GM19372 (cell line): ENCODE measurements around the gene DYNC2H1.

Experiments
- ATAC-seq: cut with Tn5 transposase; IDR thresholded peaks from one replicate; pipeline ENCODE4 v1.9.1; 2021; ENCODE audit warnings: mild to moderate bottlenecking, low read depth, moderate library complexity; ENCODE audit not compliant: unreplicated experiment

DYNC2H1 gene

DNA sequence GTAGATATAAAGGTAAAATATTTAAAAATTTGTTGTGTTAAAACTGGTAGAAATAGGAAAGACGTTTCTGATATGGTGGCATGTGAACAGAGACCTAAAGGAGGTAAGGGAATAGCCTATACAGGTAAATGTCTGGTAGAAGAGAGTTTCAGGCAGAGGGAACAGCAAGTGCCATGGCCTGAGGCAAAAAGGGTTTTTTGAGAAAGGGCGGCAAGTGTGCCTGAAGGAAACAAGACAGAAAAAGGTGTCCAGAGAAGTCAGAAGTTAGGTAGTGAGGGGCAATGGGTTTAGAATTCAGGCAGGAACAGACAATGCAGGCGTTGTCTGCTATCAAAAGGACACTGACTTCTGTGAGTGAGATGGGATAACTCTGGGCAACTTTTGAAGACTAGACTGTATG lies 339.7 kb downstream of the DYNC2H1 start:
- ATAC-seq = no peak

DNA sequence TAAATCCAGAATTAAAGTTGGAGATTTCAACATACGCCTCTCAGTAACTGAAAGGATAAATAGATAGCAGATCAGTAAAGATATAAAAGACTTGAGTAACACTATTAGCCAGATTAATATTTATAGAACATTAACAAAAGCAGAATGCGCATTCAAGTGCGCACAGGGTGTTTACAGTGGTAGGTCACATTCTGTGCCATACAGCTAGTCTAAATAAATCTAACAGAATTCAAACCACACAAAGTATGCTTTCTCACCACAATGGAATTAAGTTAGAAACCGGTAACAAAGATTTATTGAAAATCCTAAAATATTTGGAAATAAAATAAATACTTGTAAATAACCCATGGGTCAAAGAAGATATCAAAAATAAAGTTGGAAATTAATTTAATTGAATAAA lies 341.0 kb downstream of the DYNC2H1 start:
- no peak for ATAC-seq

- no peak for ATAC-seq
Observed at GRCh38 chr11:103453126-103453525, 343.9 kb downstream of the DYNC2H1 start.

GRCh38 chr11:103453915-103454709 lies 344.9 kb downstream of the DYNC2H1 start:
- no peak for ATAC-seq

DNA sequence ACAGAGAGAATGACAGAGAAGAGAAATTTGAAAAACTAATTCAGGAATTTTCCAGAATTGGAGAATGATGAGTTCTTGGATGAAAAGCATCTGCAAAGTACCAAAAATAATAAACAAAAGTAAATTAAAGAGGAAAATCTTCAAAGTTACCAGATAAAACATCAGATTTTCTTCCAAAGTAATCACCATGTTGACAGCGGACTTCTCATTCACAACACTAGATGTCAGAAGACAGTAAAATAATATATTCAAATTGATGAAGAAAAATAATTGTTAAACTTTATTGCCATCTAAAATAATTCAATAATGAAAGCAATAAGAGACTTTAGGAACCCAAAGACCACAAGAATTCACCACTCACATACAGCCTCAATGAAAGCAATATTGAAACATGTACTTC lies 355.2 kb downstream of the DYNC2H1 start:
- ATAC-seq = no peak

DNA sequence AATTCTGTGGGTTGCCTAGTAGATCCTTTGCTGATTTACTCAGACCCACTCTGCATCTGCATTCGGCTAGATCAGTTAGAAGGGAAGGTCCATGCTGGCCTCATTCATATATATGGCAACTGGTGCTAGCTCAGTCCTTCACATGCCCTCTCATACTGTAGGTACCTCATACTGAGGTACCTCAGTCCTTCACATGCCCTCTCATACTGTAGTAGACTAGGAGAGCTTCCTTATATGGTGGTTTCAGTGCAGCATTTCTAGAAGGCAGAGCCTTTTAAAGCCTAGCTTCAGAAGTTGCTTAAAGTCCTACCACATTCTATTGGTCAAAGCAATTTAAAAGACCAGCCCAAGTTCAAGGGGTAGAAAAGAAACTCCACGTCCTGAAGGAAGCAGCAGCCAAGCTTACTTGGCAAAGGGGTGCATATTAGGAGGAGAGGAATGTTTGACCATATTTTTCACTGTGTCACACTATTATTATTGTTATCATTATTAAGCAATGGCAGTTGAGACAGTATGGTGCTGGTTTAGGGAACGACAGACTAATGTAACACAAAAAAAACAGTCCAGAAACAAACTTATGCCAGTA lies 356.4 kb downstream of the DYNC2H1 start:
- no peak for ATAC-seq

DNA sequence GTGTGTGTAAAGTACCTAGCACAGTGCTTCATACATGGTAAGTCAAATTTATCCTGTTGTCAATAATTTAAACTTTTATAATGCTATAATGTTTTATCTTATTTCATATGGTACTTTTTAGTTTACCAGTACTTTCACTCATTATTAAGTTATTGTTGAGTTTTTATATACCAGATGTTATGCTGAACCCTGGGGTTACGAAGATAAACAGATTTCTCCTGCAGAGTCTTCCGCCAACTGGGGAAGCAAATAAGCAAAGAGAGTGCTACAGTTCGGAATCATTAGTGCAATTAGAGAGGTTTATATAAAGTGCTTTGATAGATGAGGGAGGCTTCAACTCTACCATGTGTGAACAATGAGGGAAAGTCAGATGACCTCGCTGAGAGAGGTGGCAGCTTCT lies 362.3 kb downstream of the DYNC2H1 start:
- no peak for ATAC-seq

GRCh38 chr11:103476874-103477273 lies 367.6 kb downstream of the DYNC2H1 start:
- ATAC-seq = no peak

- no peak for ATAC-seq
Observed at GRCh38 chr11:103480421-103480820, 371.2 kb downstream of the DYNC2H1 start.

GRCh38 chr11:103483996-103484395 lies 374.8 kb downstream of the DYNC2H1 start:
- no peak for ATAC-seq

- ATAC-seq = no peak
Observed at GRCh38 chr11:103484545-103484944, 375.3 kb downstream of the DYNC2H1 start.

GRCh38 chr11:103486604-103487003 lies 377.4 kb downstream of the DYNC2H1 start:
- no peak for ATAC-seq

- ATAC-seq = no peak
Observed at GRCh38 chr11:103487113-103487512, 377.9 kb downstream of the DYNC2H1 start.

GRCh38 chr11:103488031-103488461 lies 378.8 kb downstream of the DYNC2H1 start:
- ATAC-seq = no peak

DNA sequence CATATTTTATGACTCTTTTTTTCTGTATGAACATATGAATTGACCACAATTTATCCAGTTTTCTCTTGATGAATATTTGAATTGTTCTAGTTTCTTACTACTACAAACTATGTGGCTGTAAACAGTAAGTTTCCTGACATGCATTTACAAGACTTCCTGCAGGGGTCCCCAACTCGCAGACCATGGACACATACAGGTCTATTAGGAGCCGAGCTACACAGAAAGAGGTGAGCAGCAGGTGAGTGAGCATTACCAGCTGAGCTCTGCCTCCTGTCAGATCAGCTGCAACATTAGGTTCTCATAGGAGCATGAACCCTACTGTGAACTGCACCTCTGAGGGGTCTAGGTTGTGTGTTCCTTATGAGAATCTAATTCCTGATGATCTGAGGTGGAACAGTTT lies 379.4 kb downstream of the DYNC2H1 start:
- ATAC-seq = no peak

- ATAC-seq = no peak
Observed at GRCh38 chr11:103491777-103492176, 382.6 kb downstream of the DYNC2H1 start.

DNA sequence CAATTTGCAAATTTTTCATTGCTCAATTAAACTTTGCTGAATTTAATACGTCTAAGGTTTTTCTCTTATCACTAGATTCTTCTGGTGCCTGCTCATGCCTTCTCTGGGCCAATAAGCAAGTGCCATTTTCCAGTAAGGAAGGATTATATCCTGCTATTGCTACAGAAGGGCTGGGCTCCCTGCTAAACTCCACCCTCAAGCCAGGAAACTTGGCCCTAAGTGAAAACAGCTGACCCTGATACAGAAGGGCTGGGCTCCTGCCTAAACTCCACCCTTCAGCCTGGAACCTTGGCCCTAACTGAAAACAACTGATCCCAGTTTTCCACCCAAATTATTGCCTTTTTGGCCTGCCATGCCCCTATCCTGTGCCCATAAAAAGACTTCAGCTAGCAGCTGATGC lies 385.3 kb downstream of the DYNC2H1 start:
- ATAC-seq = no peak

GRCh38 chr11:103497268-103497667 lies 388.0 kb downstream of the DYNC2H1 start:
- ATAC-seq = no peak

- no peak for ATAC-seq
Observed at GRCh38 chr11:103499710-103500340, 390.6 kb downstream of the DYNC2H1 start.

DNA sequence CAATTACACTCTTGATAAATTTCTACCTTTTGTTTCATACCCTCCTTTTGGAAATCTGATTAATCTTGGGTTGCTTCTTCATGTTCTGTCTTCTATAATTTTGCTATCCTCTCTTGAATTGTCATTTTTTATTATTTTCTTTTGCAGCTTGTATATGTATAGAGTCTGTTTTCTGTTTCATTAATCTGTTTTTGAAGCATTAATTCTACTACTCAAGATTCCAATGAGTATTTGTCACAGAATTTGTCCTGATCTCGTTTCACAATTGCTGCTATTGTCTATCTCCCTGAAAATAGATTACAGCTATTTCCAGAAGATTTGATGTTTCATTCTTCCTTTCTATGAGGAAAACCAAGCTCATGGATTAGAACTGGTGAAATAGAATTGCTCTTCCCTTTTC lies 406.1 kb downstream of the DYNC2H1 start:
- ATAC-seq = no peak

DNA sequence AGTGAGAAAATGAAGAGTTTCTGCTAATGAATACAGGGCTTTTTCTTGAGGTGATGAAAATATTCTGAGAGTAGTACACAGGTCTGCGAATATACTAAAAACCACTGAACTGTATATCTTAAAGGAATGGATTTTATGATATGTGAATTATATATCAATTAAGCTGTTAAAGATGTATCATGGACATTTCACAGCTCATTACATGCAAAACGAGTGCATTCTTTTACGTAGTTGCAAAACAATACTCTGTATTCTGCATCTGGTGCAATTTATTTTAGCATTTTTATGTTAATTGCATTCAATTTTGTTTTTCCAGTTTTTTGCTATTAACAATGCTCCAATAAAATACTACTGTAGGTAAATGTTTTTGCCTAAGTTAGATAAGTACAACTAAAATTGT lies 411.6 kb downstream of the DYNC2H1 start:
- ATAC-seq = no peak

GRCh38 chr11:103525069-103525468 lies 415.8 kb downstream of the DYNC2H1 start:
- ATAC-seq = no peak
